Ammon's horn (tissue), 1 donor: ENCODE data around the gene LEFTY1.
"Not testable (repeated sequence)": the region's sequence is repeated elsewhere in the genome, so short reads cannot be mapped to it uniquely, and the experiment has no call there.

ENCODE experiments used
- DNase-seq: peaks from one replicate; pipeline ENCODE4 v3.0.0-alpha.2; 2016; ENCODE audit warnings: low spot score

Gene LEFTY1

DNA sequence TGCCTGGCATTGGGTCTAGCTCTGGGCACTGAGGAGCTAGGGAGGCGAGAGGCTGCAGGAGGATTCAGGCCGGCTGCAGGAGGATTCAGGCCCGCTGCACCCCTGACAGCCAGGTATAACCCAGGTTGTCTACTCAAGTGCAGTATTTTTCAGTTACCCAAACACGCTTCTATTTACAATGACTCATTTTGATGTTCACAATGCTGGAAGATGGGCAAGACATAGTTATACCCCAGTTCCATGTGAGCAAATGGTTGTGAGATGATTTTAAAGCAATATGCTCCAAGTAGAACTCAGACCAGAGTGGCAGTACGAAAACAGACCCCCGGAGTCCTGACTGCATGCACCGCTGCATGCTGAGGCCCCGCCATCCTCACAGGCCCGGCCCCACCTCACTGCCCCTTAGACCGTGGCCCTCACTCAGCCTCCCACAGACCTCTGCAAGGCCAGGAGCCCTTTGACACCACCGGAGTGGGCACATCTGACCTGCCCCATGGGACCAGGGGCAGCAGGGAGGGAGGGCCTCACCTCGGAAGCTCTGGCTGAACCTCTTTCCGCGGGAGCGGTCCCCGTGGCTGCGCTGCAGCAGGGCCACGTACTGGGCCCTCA lies 553 bp downstream of the LEFTY1 start:
- DNase-seq: no peak

DNA sequence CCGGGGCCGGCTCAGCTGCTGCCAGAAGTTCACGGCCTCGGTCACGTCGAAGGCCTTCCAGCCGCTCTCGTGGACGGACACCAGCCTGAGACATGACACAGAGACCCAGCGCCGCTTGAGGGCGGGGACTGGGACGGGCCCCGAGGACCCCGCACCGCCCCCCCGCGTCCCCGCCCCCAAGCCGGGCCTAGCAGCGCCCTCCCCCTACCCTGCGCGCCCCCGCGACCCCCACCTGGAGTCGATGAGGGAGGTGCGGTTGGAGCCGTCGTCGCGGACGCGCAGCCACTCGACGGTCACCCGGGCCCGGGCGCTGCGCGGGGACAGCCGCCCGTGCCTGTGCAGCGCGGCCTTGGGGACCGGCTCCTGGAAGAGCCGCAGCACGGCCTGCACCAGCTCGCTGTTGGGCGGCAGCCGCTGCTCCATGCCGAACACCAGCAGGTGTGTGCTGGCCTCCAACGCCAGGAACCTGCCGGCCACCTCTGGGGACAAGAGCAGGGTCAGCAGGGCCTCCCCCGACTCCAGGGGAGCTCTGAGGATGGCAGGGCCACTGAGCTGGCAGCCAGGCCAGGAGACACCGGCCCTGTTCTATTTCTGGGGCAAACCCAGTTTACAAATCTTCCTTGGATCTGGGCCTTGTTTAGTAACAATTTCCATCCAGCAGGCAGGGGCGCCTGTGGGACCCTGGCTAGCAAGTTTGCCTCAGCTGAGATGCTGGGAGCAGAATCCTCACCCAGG lies 1.2 kb downstream of the LEFTY1 start:
- not testable (repeated sequence) for DNase-seq

DNA sequence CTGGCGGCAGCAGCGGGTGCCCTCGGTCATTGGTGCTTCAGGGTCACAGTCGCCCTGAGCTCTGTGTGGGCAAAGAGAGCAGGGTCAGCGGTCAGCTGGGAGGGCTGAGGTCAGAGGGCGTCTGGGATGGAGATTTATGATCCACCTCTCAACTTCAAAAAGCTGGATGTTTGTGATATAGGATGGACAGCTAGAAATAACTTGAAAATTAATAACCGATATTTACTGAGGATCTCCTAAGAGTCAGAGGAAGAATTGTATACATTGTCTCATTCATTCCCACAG lies 2.0 kb downstream of the LEFTY1 start:
- no peak for DNase-seq

DNA sequence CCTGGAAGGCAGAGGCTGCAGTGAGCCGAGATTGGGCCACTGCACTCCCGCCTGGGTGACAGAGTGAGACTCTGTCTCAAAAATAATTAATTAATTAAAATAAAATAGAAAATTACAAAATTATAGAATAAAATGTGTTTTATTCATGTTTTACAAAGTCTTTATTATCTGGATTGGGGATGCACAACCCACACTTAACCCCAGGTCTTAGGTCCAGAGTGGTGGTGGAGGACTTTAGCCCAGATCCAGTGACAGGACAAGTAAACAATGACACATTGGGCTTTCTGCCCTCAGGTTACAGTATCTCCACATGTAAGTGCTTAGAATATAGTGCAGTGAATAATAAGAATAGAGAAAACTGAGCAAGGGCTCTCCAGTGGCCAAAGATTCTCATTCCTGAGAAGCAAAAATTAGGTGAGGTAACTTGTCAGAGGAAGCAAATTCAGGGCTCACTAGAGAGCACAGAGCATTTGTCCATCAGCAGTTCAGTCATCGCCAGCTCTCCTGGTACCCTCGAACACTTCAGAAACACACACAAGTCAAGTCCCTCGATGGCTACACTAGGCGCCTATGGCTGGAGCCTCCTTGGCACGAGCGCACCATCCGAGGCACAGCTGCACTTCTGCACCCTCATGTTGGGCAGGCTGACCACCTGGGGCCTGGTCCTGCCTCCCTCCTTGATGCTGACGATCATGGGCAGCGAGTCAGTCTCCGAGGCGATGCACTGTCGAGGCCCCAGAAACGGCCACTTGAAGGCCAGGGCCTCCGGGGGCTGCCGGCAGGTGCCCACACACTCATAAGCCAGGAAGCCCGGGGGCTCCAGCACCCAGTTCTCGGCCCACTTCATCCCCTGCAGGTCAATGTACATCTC lies 2.6 kb downstream of the LEFTY1 start:
- DNase-seq: no peak

DNA sequence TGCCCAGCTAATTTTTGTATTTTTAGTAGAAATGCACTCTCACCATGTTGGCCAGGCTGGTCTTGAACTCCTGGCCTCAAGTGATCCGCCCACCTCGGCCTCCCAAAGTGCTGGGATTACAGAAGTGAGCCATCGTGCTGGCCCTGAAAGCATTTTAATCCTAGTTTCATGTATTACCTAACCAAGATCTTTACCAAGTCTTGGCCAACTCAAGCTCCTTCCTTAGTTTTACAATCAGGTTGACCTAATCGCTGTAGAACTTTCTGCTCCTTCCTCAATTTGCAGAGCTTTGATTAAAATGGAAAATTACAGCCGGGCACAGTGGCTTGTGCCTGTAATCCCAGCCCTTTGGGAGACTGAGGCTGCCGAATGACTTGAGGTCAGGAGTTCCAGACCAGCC lies 3.6 kb downstream of the LEFTY1 start:
- no peak for DNase-seq

DNA sequence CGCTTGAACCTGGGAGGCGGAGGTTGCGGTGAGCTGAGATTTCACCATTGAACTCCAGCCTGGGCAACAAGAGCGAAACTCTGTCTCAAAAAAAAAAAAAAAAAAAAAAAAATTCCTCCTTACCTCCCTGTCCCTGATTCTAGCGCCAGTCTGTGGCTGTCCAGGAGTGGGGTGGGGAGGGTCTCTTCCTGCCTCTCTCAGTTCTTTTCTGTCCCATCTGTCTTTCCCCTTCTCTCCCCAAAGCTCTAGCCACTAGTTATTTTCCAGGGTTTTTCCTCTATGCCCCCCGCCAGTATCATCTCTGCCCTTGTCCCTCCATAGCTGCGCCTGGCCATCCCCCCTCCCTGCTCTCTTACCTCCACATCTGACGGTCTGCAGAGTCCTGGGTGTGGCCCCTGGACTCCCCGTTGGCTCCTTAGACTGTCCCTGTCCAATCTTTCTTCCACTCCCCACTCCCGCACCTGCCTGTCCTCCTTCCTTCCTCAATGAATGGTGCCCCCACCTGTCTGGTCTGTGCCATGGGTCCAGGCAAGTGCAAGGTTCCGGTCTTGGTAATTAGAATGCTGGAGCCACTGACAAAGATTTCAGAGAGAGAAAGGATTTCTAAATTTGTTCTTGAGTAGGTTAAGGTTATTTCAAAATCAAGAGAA lies 5.2 kb downstream of the LEFTY1 start:
- DNase-seq: no peak

DNA sequence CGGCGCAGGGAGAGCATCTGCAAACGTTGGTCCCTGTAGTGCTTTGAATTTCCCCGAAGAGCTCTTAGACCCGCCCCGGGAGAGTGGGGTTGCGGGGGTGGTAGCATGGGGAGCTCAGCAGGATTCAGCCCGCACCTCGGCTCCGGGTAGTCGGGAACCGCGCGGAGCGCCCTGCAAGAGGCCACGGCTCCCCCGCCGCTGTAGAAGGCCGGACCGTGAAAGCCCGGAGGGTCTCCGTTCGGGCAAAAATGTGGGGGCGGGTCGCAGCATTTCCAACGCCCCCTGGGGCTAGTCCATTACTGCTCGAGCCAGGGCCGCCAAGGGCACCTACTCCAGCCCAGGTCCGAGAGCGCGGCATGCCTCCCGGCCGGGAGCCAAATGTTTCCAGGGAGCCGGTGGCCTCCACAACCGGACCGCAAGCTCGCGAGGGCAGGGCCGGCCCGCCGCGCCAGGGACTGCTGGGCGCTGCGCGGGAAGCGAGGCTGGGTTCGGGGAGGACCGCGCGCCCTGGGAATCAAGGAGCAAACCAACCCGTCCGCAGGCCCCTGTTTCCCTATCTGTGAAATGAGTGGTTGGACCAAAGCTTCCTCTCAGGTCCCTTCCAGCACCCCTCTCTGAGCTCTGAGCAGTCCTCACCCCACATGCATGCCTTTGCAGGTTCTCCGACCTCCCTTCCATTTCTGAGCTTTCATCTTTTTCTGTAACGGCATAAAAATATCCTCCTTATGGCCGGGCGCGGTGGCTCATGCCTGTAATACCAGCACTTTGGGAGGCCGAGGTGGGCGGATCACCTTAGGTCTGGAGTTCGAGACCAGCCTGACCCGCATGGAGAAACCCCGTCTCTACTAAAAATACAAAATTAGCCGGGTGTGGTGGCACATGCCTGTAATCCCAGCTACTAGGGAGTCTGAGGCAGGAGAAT lies 6.0 kb downstream of the LEFTY1 start:
- peak; percentile 46 for DNase-seq

DNA sequence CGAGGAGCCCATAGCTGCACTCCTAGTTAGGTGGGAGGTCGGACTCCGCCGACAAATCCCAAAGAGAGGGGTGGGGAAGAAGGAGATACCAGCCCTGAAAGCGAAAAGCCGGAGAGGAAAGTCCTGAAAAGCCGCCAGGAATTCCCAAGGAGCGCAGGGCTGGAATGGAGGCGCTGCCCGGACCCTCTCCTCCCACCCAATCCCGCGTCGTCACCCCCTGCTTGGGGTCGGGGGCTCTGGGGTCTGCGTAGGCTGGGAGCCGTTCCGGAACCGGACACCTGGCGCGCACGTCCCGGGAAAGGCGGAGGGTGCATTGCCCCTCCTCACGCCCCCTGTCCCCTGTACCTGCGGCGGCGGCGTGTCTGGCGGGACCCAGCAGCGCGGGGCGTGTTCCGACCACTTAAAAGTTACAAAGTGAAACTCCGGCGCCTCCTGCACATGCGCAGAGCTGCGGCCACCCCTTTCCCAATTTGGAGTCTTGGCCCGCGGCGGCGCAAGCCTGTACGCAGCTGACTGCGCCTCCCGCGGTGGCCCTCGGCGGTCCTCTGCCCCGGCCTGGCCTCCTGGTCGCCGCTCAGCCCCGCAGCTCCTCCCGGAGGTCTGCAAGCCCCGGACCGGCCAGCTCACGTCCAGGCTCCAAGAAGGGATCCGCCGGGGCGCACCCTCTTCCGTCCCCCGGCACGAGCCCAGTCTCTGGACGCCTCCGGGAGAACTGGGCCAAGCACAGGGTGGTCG lies 6.8 kb downstream of the LEFTY1 start, which contains the start of gene TMEM63A:
Gene TMEM63A (minus strand): TSS at position 422 of the 735 bp plus-strand sequence. CDS start 4,800 bp downstream, outside the sequence.
- DNase-seq: peak; percentile 89

DNA sequence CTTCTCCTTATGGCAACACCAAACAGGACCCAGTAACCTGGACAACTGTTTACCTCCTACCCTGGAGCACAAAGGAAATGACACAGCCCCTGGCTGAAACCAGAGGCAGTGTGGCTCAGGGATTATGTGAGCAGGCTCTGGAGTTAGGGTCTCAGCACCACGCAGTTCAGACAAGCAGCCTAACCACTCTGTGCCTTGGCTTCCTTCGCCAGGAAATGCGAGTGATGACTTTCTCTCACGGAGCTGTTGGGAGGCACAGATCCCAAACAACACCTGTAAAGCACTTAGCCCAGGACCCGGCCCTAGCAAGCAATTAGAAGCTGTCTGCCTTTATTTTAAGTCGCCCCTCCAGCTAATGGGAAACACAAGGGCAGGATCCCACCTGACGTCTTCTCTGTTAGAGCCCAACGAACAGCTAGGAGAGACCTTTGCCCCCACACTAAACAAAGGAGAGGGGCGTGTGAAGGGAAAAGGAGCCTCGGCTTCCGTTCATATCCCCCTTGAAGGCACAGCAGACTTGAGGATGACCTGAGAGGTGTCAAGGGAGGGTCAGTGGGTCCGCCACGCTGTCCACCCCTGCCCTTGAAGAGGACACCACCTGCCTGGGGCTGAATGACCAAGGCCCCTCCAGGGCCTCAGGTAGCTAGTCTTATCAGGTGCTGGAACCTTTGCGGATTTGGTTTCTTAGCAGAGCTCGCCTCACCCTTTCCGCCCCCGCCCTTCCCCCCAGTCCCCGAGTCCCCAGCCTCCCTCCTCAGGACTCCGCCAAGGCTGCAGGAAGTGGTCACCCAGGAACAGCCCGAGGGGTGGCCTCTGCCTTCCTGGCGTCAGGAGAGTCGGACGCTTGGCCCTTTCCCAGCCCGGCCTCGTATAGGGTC lies 7.6 kb downstream of the LEFTY1 start:
- no peak for DNase-seq

DNA sequence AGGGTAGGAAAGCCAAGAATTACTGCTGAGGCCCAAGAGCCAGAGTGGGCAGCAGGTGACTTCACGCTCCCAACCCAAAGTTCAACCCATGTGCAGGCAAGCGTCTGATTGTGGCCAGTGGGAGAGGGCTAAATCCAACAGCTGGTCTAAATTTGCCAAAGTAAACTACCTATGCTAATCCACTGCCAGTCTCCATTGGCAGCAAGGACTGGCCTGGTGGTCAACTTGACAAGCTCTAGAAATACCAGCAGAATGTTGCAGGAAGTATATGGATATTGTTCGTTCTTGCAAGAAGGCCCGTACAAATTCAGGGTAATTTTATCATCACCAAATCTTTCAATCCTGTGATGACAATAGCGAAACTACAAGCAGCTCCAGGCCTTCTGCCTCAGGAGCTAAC lies 8.3 kb downstream of the LEFTY1 start:
- no peak for DNase-seq

DNA sequence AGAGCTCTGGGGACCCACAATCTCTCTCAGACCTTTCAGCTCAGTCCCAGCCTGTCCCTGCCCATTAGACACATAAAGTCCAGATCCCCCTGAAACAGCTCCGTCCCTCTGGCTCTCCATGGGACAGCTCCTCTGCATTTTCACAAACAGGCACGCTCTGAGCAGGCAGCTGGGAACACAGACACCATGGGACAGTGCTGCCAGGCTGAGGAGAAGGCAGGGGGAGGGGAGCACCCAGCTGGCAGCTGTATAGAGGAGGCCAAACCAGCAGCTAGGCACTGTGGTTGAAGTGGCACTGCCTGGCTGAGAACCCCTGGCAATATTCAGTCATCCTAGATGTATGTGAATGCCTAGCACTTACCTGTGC lies 8.7 kb downstream of the LEFTY1 start:
- DNase-seq: peak; percentile 92

DNA sequence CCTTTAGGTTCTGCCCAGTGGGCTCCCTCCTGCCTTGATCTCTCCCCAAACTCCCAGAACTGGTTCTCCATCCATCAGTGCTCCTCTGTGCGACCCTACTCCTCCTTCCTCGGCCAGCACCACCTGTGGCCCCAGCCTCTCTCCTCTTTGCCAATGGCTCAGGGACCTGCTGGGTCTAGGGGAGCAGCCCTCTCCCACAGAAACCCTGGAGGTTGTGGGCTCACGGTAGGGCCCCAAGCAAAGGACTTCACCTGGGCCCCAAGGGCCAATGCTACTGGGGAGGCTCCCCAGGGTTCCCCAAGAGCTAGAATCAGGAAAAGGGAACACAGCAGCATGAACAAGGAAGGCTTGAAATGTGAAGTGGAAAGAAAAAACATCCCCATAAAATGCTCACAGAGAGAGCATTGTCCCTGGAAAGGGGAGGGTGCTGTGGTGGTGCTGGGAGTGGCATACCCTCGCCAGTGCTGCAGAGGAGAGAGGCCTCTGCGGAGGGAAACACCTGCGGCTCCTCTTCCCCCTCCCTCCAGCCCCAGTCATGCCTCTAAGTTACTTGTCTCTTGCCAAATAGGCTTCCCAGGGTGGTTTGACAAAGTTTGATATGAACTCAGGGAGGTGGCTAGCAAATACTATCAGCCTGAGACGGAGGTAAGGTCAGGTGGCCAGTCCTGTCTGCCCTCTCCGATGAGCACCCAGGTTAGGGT lies 9.3 kb downstream of the LEFTY1 start:
- DNase-seq: peak; percentile 76

DNA sequence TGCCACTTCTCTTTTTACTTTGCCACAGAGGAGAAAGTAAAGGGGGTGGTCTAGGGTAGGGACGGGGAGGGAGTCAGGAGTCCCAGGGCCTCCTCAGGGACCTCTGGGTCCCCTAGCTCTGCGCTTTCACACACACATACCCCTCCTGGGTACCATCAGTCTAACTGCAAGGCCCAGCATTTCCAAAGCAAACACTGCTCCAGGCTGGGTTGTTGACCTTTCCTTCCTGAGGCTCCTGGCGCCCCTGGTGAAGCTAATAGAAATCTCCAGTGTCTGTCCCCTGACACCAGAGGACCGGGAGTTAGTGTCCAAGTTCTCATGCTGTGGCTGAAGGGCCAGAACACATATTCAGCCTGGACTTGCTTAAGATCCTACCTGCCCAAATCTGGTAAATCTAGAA lies 10.7 kb downstream of the LEFTY1 start:
- DNase-seq: no peak

DNA sequence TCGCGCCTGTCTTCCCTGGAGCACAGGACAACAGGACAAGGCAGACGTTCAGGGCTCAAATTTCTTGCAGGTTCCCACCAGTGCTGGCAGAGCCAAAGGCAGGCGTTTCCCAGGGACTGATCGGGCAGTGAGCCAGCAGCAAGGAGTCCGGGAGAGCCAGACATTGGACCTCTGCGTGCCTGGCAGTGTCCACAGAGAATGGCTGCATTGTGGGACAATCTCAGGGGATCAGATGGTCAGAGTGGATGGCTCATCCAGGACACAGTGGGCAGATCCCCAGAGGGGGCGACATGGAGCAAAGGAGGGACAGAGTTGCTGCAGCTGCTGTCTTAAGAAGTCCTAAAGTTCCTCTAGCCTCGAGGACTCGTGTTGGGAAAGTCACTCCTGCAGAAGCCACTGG lies 11.4 kb downstream of the LEFTY1 start:
- peak; percentile 96 for DNase-seq

DNA sequence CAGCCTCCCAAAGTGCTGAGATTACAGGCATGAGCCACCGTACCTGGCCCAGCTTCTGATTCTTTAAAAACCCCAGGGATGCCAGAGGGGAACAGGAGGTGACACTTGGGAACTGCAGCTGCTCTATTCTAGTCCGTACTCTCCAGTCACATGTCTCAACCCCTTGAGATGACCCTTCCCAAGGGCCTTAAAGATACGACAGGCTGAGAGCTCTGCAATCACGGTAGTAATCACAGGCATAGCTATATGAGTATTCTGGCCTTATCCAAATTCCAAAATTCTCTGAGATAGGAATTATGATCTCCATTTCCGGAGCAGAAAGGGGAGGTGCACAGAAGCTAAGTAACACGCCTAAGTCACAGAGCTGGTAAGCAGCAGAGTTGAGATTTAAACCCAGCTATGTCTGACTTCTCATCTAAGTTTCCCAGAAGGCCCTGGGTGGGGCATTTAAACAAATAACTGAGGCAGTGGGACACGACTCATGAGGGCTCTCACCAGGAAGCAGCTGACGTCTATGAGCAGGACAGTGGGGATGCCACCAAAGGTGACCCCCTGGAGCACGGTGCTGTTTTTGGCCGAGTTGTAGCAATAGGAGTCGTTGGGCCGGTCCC lies 11.9 kb downstream of the LEFTY1 start:
- no peak for DNase-seq

DNA sequence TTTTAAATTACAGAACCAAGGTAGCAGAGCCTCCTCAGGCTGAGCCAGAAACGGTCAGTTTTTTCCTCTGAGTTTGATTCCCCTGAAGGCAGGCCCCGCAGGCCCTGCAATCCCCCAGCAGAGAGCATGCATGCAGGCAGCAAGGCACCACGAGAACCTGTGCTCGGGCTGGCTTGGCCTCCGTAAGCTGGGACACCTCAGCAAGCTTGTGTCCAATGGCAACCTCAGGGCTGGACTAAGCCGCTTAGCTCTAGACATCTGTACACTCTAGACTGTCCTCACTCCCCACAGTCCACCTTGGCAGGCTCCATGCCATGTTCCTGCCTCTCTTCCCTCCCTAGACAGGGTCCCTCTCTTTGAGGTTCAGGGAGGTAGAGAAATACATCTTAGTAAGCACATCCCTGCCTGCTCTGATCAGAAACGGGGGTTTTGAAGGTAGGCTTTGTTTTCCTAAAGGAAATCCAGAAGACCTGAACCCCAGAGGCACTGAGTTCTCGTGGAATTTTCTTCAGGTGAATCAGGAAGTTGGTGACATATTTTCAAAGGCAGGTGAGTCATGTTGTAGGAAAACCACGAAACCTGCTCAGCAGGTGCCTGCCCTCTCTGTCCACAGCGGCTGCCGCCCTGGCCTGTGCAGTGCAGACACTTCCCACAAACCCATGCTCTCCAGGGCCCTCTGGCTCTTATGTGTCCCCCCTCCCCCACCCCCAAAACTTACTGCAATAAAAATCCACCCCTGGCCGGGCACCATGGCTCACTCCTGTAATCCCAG lies 13.7 kb downstream of the LEFTY1 start:
- DNase-seq: no peak

DNA sequence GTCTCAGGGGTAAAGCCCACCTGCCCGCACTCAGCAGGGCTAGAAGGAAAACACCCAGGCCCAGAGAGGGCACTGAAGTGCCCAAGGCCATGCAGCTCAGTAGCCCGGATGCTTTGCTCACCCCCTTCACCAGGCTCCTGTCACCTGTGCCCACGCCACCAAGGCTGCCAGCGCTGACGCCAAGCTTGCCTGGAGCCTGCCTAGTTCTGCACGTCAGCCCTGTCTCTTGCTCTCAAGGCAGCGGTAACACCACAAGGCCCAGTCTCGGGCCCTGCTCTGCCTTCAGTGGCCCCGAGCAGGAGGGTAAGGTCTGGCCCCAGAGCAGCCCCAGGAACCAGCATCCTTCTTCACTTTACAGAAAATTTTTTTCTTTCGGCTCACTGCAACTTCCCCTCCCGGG lies 14.5 kb downstream of the LEFTY1 start:
- no peak for DNase-seq

DNA sequence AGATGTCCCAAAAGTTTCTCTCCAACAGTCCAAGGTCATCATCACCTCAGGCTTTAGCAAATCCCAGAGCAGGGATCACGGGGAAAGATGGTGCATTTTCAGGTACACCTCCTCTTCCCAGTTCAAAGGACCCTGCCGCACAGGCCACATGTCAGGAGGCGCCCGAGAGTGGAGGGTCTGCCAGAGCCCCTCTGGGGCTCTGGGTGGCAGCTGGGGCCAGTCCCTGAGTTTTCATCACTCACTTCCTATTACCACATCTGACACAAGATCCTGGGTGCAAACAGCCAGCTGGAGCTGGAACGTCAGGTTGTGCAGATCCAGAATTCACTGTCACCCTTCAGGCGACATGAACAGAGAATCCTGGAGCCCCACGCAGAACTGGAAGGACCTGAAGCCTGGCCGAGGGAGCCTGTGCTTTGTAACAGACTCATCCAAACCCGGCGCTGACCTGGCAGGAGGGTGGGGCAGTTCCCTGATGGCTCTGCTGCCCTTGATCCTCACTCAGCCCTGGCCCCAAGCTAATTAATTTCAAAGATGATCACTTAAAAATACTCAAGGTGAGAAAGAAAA lies 15.6 kb downstream of the LEFTY1 start:
- no peak for DNase-seq
